Activated CD8-positive, alpha-beta memory T cell treated with anti-CD3 and anti-CD28 coated beads, Interleukin-2, amount 50 U/mL, for 4 hours (primary cell): ENCODE data around the gene PBX2.
"Not testable (repeated sequence)": the region's sequence is repeated elsewhere in the genome, so short reads cannot be mapped to it uniquely, and the experiment has no call there.

Experiments
- DNase-seq: peaks from one replicate; pipeline ENCODE4 v3.0.0-alpha.2; 2020

PBX2 gene

DNA sequence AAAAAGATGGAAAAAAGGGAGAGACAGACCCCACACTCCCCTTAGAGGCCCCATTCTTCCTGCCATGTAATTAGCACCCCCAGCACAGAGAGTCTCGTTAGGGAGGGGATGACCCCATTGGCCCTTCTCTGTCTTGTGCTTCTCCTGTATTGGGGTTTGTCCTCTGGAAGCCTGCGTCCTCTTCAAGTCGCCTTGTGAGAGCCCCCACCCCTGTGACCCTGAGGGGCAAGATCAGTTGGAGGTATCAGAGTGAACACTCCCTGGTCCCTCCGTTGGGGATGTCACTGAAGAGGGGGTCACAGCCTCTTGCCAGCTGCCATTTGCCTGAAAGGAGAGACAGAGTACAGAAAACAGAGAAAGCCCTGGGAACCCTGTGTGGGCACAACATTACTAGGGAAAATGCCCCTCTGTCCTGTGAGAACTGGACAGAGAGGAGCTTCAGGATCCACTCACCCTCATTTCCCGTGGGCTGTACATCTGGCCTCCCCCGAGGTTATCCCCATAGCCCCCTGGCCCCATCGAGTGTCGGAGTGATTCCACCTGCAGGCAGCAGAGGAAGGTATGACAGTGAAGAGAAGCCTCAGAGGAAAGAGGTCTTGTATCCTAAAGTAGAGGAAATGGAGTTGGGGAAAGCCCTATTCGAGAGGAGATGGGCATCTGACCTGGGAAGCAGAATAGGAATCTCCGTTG is 3.7 kb downstream of the PBX2 start:
- DNase-seq: not testable (repeated sequence)

DNA sequence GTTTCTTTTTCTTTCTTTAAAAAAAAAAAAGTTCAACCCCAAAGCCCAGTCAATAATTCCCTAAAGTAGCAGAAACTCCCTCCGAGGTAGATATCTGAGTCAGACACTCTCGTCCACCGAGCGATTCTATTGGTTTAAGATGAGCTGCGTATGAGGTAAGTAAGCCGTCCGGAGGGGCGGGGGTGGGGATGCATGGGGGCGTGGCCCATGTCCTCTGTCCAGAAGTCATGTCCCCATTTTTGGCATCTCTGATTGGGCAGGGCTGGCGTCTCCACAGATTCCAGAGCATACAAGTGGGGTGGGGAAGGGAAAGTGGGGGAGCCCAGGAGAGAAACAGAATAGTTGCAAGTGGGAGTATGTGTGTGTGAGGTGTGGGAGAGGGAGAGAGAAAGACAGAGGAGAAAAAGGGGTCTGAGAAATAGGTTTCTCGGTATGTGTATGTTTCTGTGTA is 4.3 kb downstream of the PBX2 start:
- DNase-seq: peak; percentile 43

DNA sequence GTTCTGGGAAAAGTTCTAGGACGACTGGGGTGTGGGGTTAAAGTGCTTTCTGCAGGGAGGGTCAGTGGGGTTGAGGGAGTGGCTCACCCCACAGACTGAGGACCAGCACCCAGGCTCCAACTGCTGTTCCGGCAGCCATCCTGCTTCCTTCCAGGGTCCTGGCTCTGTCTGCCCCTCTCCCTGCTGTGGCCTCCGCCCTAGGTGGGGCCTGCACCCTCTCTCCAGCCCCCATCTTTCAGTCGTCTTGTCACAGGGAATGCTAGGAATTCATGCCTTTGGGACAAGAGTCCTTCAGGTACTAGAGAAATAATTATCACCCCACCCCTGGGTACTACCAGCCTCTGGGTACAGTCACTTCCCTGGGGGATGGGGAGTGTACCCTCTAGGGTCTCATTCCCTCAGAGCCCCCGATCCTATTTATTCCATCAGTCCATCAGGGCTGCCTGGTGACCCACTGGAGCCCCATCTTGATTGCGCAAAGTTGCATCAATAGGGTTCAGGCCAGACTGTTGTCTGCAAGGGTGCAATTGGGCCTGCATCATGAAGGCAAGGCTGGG is 5.8 kb downstream of the PBX2 start, which contains the start of gene AGER:
AGER (minus strand) TSS at position 170 of the 557 bp plus-strand sequence; CDS start at position 139, 31 bp downstream.
- no peak for DNase-seq

DNA sequence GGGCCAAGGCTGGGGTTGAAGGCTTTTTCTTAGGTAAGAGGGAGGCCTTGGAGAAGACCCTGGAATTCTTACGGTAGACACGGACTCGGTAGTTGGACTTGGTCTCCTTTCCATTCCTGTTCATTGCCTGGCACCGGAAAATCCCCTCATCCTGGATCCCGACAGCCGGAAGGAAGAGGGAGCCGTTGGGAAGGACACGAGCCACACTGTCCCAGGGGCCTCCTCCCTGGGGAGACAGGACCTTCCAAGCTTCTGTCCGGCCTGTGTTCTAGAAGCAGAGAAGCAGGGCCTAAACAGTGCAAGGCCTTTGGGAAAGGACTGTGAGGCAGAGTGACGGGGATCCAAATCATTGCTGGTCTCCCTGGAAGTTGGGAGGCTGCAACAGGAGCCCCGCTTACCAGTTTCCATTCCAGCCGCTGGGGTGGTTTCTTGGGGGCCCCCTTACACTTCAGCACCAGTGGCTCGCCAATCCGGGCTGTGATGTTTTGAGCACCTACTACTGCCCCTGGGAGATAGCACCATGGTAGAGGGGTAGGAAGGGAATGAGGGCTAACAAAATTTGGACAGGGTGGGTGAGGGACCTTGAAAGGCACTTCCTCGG is 6.4 kb downstream of the PBX2 start:
- DNase-seq: no peak

DNA sequence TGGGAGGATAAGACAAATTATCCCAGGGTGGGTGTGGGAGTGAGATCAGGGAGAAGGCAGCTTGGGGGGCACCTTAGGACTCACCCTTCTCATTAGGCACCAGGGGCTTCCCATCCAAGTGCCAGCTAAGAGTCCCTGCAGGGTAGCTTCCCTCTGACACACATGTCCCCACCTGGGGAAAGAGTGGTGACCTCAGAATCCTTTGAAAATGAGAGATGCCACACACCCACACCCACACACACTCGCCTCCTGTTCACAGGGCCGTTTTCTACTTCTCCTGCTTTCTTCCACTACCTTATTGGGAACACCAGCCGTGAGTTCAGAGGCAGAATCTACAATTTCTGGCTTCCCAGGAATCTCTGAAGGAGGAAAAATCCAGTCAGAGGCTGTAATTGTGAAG is 7.0 kb downstream of the PBX2 start:
- no peak for DNase-seq

DNA sequence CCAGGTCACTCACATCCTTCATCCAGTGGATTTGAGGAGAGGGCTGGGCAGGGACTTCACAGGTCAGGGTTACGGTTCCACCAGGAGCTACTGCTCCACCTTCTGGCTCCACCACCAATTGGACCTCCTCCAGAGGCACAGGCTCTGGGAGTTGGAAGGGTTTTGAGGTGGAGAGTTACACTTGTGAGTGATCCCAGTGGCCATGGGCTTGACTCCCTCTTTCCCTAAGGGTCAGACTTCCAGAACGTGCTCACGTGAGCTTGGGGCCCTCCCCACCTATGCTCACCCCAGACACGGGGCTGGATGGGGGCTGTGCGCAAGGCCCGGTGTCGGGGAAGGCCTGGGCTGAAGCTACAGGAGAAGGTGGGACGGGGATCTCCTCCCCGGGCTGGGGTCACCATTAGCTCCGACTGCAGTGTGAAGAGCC is 7.4 kb downstream of the PBX2 start:
- DNase-seq: no peak

DNA sequence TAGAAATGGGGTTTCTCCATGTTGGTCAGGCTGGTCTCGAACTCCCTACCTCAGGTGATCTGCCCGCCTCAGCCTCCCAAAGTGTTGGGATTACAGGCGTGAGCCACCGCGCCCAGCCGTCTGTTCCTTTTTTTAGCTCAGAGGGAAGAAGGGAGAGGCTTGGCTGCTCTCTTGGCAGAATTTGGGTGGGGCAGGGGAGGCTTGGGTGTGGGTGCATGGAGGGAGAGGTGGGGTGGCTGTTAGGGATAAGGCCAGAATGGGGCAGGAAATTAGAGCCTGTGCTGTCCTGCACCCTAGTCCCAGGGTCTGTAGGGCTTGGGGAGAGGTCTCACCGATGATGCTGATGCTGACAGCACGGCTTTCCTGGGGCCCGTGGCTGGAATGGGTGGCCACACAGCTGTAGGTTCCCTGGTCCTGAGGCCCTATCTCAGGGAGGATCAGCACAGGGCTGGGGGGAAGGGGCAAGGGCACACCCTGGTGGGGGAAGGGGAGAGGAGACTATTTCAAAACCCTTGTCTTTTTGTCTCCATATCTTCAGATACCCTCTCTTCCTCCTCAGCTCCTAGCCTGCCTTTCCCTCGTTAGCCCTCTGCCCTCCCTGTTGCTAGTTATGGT is 8.0 kb downstream of the PBX2 start:
- no peak for DNase-seq

DNA sequence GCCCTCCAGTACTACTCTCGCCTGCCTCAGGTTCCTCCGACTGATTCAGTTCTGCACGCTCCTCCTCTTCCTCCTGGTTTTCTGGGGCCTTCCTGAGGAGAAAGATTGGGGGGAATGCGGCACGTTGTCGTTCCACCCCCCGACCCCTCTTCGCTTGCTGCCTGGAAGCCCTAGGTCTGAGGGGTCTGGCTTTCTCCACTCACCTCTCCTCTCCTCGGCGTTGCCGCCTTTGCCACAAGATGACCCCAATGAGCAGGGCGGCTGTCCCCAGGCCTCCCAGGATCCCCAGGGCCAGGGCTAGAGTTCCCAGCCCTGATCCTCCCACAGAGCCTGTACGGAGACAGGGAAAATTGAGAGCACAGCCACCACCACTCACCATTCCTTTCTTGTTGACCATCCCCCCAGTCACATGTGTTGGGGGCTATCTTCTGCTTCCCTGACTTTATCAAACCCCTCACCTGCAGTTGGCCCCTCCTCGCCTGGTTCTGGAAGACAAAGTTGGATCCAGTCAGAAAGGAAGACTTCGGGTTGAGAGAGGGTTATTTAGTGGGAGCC is 8.8 kb downstream of the PBX2 start:
- DNase-seq: no peak

DNA sequence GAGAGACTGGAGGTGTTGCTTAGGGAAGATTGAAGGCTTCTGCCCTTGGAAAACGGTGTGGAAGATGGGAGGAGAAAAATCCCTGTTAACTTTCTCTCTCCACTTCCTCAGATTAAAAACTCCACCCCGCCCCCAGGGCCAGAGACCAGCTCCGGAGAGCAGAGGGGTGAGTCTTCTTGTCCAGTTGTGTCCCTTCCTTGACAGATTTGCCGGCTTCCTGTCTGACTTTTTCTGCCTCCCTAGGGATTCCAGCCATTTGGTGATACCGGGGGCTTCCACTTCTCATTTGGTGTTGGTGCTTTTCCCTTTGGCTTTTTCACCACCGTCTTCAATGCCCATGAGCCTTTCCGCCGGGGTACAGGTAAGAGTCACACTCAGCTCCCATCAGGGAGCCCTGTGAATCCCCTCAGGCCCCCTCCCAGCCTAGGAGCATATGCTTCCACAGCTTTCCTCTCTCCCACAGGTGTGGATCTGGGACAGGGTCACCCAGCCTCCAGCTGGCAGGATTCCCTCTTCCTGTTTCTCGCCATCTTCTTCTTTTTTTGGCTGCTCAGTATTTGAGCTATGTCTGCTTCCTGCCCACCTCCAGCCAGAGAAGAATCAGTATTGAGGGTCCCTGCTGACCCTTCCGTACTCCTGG is 10.1 kb downstream of the PBX2 start:
- no peak for DNase-seq

DNA sequence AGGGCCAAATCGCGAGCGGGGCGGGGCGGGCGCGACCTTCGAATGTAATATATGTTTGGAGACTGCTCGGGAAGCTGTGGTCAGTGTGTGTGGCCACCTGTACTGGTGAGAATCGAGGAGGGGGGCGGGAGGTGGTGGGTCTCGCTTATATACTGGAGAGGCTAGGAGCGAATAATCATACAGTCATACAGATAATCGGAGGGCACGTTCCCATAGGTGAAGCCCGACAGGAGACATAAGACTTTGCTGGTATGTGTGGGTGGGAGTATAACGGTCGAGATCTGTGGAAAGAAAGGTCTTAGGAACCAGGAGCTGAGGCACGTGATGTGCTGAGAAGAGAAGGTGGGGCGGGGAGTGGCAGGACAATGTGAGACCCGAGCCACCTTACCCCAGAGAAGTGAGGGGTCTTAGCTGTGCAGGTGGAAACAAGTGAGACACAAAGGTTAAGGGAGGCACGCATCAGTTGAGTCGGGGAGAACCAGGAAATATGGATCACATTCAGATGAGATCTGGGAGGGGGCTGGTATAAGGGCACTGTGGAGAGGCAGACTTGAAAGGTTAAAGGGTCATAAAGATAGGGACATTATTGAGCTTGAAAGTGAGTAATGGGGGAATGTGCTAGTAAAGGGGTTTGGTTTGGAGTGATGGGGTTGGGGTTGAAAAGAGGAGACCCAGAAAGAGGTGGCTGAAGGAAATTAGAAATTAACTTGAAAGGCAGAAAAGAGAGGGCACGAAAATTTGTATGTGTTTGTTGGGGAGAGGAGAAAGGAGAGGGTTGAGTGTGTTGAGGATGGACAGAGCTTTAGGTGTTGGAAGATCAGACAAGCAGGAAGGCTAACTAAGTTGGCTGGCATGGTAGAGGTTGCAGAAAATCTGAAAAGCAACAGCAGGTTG is 11.2 kb downstream of the PBX2 start:
- DNase-seq: no peak

DNA sequence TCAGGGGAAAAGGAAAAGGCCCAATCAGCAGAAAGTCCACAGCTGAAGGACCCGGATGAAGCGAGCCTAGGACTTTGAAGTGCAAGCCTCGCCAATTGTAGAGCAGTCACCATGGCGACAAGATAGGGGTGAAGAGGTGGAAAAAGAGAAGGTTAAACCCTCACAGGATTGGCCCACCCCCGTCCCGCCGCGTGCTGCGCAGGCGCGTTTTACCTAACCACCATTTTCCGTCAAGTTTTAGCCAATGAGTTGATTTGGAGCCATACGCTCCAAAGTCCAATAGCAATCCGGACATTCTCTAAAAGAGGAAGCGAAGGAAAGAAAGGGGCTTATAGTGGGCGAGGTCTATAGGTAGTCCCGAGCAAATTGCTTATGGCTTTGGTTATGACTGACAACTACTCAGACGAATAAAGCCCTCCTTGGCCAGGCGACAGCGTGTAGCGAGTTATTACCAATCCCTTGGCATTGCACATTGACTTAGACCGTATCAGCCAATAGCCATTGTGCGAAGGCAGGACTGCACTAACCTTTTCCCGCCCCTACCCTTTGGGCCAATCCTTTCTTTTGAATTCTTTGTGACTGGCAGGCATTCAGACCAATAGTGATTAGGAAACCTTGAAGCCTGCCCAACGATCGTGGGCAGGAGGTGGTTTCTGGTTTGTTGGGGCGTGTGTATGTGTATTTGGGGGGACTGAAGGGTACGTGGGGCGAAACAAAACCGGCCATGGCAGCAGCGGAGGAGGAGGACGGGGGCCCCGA is 12.0 kb downstream of the PBX2 start, which contains the start of gene RNF5:
RNF5 (plus strand) TSS at position 618 of the 759 bp plus-strand sequence; CDS start at position 725, 107 bp downstream.
- DNase-seq: peak; percentile 87

DNA sequence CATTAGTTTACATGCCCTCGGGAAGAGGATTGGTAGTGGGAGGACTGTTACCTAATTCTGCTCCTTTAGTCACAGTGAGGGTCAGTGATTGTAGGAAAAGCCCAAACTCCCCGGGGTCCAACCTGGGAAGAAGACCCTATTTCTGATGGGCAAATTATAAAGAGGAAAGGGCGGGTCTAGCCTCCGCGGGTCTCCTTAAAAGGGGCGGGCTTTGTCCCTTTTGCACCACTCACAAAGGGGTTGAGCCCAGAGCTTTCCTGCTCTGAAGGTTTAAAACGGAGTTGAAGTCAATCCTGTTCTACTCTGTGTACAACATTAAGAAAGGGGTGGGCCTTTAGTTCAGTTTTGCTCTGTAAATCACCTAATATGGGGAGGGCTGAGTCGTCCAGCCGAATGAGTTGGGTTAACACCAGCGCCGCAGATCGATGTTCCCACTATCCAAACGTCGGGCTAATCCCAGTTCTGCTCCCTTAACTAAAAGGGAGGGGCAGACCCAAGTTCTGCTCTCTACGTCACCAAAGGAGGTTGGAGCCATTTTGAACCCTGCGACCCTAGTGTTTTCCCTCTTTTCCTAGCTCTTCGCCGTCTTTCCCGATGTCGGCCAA is 12.7 kb downstream of the PBX2 start:
- peak; percentile 30 for DNase-seq

DNA sequence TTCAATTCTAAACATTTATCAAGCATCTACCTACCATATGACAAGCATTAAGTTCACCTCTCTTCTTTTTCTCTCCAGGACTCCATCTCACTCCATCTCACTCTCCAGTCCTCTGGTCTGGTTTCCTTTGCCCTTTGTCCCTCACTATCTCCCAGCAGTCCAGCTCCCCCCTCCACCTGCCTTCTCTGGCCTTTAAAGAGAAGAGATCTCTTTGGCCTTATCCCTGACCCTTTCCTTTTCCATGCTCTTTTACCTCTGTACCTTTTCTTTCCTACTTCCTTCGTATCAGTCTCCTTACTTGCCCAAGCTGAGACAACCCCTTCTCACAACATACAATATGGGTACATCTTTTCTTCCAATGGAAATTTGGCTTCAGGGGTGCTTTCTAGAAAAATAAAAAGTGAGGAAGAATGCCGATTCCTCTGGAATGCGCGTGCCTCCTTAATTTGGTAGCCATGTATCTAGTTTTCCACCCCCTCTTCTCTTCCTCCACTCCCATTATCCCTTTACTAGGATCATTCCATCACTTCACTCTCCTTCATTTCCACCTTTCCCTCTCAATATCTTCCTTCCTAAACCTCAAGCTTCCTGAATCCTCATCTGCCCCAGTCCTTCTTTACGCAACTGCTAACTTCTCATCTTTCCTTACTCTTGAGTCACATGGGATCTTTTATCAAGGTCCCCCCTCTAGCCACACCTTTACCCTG is 13.4 kb downstream of the PBX2 start:
- no peak for DNase-seq

DNA sequence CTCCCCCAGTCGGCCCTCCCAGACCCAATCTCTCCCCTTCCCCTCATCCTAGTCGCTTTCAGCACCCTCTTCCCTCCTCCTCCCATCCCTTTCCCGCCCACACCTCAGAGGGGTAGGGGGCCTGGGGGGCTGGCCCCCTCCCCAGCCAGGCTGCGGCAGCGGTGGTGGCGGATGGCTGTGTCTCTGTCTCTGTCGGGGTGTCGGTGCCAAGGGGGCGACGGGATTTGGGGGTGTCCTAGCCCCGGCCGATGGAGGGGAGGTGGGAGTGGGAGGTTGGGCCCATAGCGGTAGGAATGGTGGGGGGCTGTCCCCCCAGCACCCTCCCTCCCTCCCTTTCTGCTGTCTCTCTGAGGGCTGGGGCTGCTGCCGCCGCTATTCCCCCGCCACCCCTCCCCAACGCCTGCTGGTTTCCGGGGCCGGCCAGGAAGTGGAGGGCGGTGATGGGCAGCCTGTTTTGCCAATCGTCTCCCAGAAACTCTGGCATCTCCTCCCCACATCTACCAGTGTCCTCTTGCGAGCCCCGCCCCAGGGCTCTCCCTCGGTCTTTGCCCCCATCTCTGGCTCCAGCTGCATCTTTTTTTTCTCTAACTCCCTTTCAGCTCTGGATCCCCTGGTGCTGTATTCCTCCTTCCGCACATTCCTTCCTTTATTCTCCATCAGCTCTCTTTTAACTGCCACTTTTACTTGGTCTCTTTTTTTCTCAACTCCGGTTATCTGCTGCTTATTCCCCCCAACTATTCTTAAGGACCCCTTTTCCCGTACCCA is 14.1 kb downstream of the PBX2 start, which contains the start of gene AGPAT1:
AGPAT1 (minus strand) TSS at position 374 of the 765 bp plus-strand sequence. CDS start 4,588 bp downstream, outside the sequence.
- DNase-seq: peak; percentile 96

DNA sequence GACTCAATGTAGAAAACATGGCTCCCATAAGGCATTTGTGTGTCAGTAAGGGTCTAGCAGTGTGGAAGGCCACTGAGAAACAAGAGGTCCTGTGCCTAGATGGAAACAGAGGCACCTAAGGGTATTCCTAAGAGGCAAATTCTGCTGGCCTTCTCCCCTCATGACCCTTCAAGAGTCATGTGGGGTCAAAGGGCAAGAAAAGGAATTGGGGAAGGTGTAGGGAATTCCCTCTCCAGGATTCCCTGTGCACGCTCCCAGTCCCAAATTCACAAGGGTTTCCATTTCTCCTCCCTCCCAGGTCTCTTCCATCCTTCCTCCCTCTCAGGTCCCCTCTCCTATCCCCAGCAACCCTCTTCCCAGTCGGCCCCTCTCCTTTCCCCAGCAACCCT is 14.7 kb downstream of the PBX2 start:
- DNase-seq: no peak

DNA sequence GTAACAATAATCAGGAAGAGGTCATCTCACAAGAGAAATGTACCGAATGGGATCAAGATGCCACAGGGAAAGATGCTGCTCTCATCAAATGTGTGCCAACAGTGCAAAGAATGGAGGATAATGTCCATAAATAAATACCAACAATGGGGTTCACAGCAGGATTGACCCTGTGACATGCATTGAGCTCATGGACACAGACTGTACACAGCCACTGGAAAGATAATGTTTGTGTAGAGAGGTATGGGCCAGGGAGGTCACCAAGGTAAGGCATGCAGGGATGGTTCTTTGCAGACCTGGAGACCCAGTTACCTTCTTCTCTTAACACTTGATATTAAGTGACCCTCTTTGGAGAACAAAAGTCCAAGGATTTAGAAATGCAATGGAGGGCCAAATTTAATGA is 15.6 kb downstream of the PBX2 start:
- DNase-seq: no peak

DNA sequence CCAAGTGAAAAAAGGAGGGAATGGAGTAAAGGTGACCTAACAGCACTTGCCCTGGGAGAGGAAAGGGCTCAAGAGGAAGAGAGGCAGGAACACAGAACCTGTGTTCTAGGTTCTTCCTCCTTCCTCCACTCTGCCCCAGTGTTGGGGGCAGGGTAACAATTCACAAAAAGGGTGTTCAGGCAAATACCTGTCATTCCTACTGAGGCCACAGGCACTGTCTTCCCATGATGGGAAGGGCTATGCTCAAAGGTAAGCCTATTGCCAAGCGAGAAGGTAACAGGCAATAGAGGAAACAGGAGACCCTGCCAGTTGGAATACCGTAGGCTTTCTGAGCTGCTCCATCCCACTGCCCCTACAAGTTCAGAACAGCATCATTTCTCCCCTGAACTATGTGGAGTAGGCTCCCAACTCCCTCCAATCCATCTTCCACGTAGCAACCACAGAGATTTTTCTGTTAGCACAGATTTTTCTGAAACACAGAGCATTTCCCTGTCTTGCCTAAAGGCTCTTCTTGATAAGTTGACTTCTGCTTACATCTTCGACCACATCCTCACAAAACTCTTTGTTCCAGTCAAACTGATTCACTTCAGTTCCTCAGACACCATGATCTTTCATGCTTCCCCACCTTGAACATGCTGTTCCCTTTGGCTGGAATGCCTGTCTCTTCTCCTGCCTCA is 16.8 kb downstream of the PBX2 start:
- DNase-seq: no peak

DNA sequence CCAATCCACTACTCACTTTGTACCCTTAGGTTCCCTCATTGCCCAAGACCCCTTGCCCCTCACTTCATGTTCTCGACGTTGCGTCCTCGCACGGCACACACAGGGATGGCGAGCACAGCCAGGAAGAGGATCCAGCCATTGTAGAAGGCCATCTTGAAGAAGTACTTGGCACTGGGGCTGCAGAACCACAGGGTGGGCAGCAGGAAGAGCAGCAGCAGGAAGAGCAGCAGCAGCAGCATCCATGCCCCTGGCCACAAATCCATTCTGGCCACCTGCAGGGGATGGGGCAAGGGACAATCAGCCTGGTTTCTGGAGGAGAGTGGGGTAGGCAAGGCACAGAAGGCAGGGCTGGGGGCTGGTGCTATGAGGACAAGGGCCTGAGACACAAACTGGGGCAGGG is 18.8 kb downstream of the PBX2 start:
- no peak for DNase-seq
